ENCODE data around the gene ZIC4. TPM values are rescaled to one million over a fixed set of nuclear protein-coding genes. Genes with fewer than 3 reads are reported as not detected.

ZIC4 gene
- total and polyA plus RNA-seq, 9 of the 15 experiments (the other 6 are each of a cell fraction or from before 2014, with no cell fraction given) = not detected

GRCh38 chr3:147380387-147380951, 25.9 kb downstream of the ZIC4 start:
- ChIA-PET CTCF (ENCODE audit: low intra/inter-chr PET ratio) (no interaction called here), POLR2A (no interaction called here)
- ATAC-seq (no peak), FAIRE-seq (no peak), DNase-seq (ENCODE audit: extremely low read depth in 1 of 4, low spot score in 3 of 4) (no peak)
- Histone ChIP-seq H3K4me1 (replicated peaks in 1 of 2; ENCODE audit: control insufficient read depth in 2 of 2, insufficient read depth in 2 of 2, low read length in 2 of 2) (no peaks in the 10 kb centered on the region), H3K79me2 (ENCODE audit: control insufficient read depth, insufficient read depth, low read length) (no peaks in the 10 kb centered on the region), H3K9me1 (ENCODE audit: control insufficient read depth, insufficient read depth, low read length) (no peaks in the 10 kb centered on the region), H3K9ac (ENCODE audit: insufficient read depth in 1 of 2, low read depth in 2 of 2, low read length in 2 of 2) (no peak overlapping the region), H3K36me3 (ENCODE audit: control insufficient read depth, insufficient read depth, low read length) (no peaks in the 10 kb centered on the region), H4K20me1 (replicated peaks; ENCODE audit: control insufficient read depth, insufficient read depth, low read length) (no peaks in the 10 kb centered on the region), H3K27me3 (ENCODE audit: control insufficient read depth in 2 of 2, insufficient read depth in 2 of 2, low read length in 2 of 2) (0 out of 5 replicates have a peak, but pooled peaks cover 0 to 12% of the 10 kb centered on the region in 2 experiments), H3K27ac (ENCODE audit: extremely low read depth, low read depth, low read length) (no peak overlapping the region), H3K4me3 (no peak overlapping the region), H3K9me3 (replicated peaks; ENCODE audit: control insufficient read depth, insufficient read depth, low read depth, low read length) (no peaks in the 10 kb centered on the region), H3K4me2 (ENCODE audit: insufficient read depth, low read length) (no peak overlapping the region), H2AFZ (ENCODE audit: low read depth, low read length) (no peak overlapping the region)
- intact Hi-C loops (cut with micrococcal nuclease) (loop anchor here (10.0 kb wide), 1 partner anchor 1564 kb away; no protein-coding TSS in a partner anchor), in situ Hi-C loops (cut with MboI) (loop anchor here (25.0 kb wide), 1 partner anchor 1557 kb away; no protein-coding TSS in a partner anchor)
- BruUV-seq (replicated peaks) = no TSS peak
- TF ChIP-seq KLF16 (IDR thresholded peaks at IDR 0.05) (no peak), BRD9 (IDR thresholded peaks at IDR 0.05; ENCODE audit: low read depth, partially characterized antibody) (no peak), IRF2 (CRISPR knock-in tag; IDR thresholded peaks at IDR 0.05) (no peak), ZNF23 (CRISPR knock-in tag; IDR thresholded peaks at IDR 0.05) (no peak), MBD2 (IDR thresholded peaks at IDR 0.05; ENCODE audit: borderline replicate concordance, low read depth) (no peak), CEBPG (CRISPR knock-in tag; IDR thresholded peaks at IDR 0.05) (no peak), CEBPG (tag; conservative IDR thresholded peaks at IDR 0.05 in 1 of 2, IDR thresholded peaks at IDR 0.05 in 1 of 2) (no peak), CBFA2T2 (conservative IDR thresholded peaks at IDR 0.05) (no peak), OTX1 (CRISPR knock-in tag; IDR thresholded peaks at IDR 0.05) (no peak), ZEB2 (IDR thresholded peaks at IDR 0.05) (no peak), MTA1 (IDR thresholded peaks at IDR 0.05; ENCODE audit: borderline replicate concordance) (no peak), STAT5B (CRISPR knock-in tag; IDR thresholded peaks at IDR 0.05) (no peak)
- 2% methylated on average over 26 of the region's 26 CpGs for WGBS (ENCODE audit: insufficient coverage, low coverage, missing lambda C conversion rate)

Measured in K562 (cell line).